Esophagus (tissue), 2 donors: ENCODE measurements around the gene MAPK12. TPM values are rescaled to one million over a fixed set of nuclear protein-coding genes. Genes with fewer than 3 reads are reported as not detected.

Experiments used
- H3K27ac ChIP-seq, 2 donors: one replicate each; pipeline ENCODE4 v1.5.1; 2013; ENCODE audit warnings: low read depth in 2 of 2, mild to moderate bottlenecking in 2 of 2, inconsistent platforms in 1 of 2, low read length in 1 of 2, moderate library complexity in 1 of 2
- H3K27me3 ChIP-seq, 2 donors: one replicate each; pipeline ENCODE4 v1.6.1; 2013; ENCODE audit warnings: low read length in 2 of 2, control low read depth in 1 of 2, mild to moderate bottlenecking in 1 of 2; ENCODE audit not compliant: insufficient read depth in 2 of 2, control insufficient read depth in 1 of 2
- H3K36me3 ChIP-seq, 2 donors: one replicate each; pipeline ENCODE4 v1.6.1; 2013; ENCODE audit warnings: low read length in 1 of 2; ENCODE audit not compliant: control insufficient read depth in 2 of 2, insufficient read depth in 2 of 2
- H3K4me1 ChIP-seq, 2 donors: one replicate each; pipeline ENCODE4 v1.6.1; 2013; ENCODE audit warnings: low read length in 1 of 2; ENCODE audit not compliant: control insufficient read depth in 2 of 2, insufficient read depth in 2 of 2
- H3K4me3 ChIP-seq, 2 donors: one replicate each; pipeline ENCODE4 v1.5.1; 2013; ENCODE audit warnings: low read length in 2 of 2, mild to moderate bottlenecking in 2 of 2, low read depth in 1 of 2, moderate library complexity in 1 of 2
- H3K9me3 ChIP-seq, 2 donors: one replicate each; pipeline ENCODE4 v1.6.1; 2013; ENCODE audit warnings: mild to moderate bottlenecking in 2 of 2, low read depth in 1 of 2, low read length in 1 of 2, moderate library complexity in 1 of 2; ENCODE audit not compliant: control insufficient read depth in 2 of 2, insufficient read depth in 1 of 2
- WGBS, 2 donors: extraction: QIAGEN DNeasy Blood & Tissue Kit; methylation state at CpG; one replicate each; pipeline ENCODE4 v1.1.7; 2013; 5-methylcytosine and 5-hydroxymethylcytosine counted together
- polyA plus RNA-seq, 2 donors: library from polyadenylated mRNA; stranded (reverse); fragments of 200-250 nt; gene quantifications; one replicate each; pipeline ENCODE4 v1.2.3, GENCODE V29; 2013
- donor health status: healthy with polysubstance abuse.
- donor health status: Bipolar disorder and iron deficiency.

Gene MAPK12
- polyA plus RNA-seq, 2 donors, result 3.0 to 3.4 TPM

DNA sequence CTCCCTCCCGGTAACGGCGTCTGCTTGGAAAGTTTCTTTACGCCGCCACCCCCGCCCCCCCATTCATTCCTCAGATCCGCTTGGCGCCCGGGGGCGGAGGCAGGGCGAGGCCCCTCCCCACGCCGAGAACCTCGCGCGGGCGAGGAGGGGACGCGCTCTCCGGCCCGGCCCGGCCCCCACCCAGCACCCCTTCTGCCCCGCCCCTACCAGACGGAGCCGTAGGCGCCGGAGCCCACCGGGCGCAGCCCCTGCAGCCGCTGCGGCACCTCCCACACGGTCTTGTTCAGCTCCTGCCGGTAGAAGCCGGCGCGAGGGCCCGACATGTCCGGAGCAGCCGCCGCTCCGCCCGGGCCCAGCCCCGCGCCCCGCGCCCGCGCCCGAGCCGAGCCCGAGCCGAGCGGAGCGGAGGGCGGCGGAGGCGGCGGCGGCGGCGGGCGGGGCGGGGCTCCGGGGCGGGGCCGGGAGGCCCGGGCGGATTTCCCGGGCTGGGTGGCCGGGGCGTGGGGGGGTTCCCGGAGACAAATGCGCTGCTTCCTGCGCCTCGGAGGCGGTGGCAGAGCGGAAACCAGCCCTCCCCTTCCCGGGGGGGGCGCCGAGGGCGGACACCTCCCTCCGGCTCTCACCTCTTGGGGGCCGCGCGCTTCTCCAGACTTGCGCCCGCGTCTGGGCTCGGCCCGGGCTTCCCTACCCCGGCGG is 8.6 kb upstream of the MAPK12 start, which contains the start of gene MAPK11:
MAPK11 (minus strand) TSS at position 411 of the 696 bp plus-strand sequence; CDS start at position 323, 88 bp downstream.
- Histone ChIP-seq H3K27ac (peak within 1 kb of the TSS; percentile 36 to 59), H3K36me3 (peaks cover 0 to 6% of the 10 kb centered on the region in 2 donors), H3K9me3 (no peaks in the 10 kb centered on the region), H3K27me3 (no peaks in the 10 kb centered on the region), H3K4me1 (peaks cover 12 to 29% of the 10 kb centered on the region in 2 donors), H3K4me3 (peak within 1 kb of the TSS; percentile 31 to 48)
- WGBS, 2 donors, result 0 to 1% methylated on average over 57 to 92 of the region's 92 CpGs

DNA sequence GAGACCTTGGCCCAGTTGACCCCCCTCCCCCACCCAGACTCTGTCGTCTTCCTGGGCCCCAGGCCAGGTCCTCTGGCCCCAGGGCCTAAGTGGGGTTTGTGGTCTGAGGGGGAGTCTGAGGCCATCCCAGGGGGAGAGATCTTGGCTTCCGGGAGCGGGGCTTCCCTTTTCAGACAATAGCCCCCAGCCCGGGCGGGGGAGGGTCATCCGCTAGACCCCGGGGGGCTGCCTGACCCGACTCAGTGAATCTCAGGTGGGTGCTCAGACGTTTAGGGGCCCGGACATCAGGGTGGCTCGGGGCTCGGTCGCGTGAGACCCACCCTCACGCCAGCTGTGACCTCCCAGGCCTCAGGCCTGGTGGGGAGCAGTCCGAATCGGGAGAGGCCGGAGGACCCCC is 8.1 kb upstream of the MAPK12 start:
- Histone ChIP-seq H3K36me3 (peaks cover 0 to 3% of the 10 kb centered on the region in 2 donors), H3K27ac (peak overlapping the region in 1 of 2 donors; percentile 0), H3K27me3 (no peaks in the 10 kb centered on the region), H3K4me1 (peaks cover 12 to 29% of the 10 kb centered on the region in 2 donors), H3K9me3 (no peaks in the 10 kb centered on the region), H3K4me3 (peak overlapping the region; percentile 21 to 31)
- WGBS, 2 donors, result 9 to 13% methylated on average over 16 to 18 of the region's 18 CpGs

DNA sequence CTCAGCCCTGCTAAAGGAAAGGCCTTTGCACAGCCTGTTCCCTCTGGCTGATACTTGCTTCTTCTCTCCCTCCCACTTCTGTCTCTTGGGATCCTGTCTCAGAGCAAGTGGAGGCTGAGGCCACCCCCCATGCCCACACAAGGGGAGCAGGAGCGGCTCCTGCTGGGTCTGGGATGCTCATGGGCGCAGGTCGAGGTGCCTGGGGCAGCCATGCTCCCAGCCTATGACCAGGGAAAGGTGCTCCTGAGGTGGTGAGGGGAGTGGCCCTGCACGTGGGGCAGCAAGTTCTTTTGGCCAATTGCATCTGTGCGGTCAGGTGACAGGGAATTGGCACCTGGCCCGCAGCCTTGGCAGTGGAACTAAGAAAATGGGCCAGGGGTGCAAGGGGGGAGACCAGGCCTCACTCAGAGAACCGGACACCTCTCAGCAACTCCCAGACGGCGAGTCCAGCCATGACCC is 7.2 kb upstream of the MAPK12 start:
- Histone ChIP-seq H3K27ac (no peak overlapping the region), H3K36me3 (no peaks in the 10 kb centered on the region), H3K9me3 (no peaks in the 10 kb centered on the region), H3K27me3 (no peaks in the 10 kb centered on the region), H3K4me1 (peaks cover 12 to 29% of the 10 kb centered on the region in 2 donors), H3K4me3 (no peak overlapping the region)
- 40 to 51% methylated on average over 9 of the region's 9 CpGs for WGBS, 2 donors

DNA sequence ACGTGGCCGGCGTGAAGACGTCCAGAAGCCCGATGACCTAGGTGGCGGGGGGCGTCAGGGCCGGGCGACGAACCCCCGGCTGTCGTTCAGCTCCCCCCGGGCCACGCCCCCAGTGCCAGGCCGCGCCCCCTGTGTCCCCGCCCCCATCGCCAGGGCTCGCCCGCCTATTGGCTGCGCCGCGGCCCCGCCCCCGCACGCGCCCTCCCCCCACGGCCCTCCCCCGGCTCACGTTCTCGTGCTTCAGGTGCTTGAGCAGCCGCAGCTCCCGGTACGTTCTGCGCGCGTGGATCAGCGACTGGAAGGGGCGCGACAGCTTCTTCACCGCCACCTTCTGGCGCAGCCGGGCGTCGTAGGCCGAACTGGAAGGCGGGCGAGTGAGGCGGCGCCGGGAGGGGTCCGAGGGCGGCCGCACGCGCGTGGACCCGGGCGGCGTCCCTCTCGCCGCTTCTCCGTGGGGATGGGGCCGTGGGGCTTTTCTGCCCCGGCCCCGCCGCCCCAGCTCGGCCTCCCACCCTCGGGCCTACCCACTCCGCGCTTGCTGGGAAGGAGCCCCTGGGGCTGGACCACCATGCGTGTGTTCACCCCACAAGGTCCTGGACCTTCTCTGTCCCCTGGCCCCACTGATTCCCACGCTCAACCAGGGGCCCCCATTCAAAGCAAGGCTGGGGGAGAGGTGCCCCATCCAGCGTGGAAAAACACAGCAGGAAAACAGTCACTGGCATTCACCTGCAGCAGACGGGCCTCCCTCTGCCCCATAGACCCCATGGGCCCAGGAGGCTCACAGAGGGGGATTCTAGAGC is 6.3 kb upstream of the MAPK12 start:
- Histone ChIP-seq H3K27ac (peak overlapping the region in 1 of 2 donors; percentile 26), H3K36me3 (no peaks in the 10 kb centered on the region), H3K9me3 (no peaks in the 10 kb centered on the region), H3K27me3 (no peaks in the 10 kb centered on the region), H3K4me3 (no peak overlapping the region), H3K4me1 (peaks cover 12 to 29% of the 10 kb centered on the region in 2 donors)
- 9 to 16% methylated on average over 55 to 75 of the region's 75 CpGs for WGBS, 2 donors

DNA sequence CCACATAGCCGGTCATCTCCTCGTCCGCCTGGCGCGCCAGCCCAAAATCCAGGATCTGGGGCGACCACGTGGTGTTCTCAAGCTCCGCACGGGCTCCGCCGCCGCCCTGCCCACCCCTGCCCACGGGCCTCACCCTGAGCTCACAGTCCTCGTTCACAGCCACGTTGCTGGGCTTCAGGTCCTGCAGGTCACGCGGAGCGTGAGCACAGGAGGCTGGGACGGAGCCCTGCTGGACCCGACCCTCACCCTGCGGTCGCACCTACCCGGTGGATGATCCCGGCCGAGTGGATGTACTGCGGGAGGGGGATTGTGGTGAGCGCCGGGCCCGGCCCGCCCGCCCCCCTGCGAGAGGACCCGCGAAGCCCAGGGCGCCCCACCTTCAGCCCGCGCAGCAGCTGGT is 5.5 kb upstream of the MAPK12 start:
- H3K36me3 ChIP-seq, result no peaks in the 10 kb centered on the region
- H3K27ac ChIP-seq, result no peak overlapping the region
- H3K9me3 ChIP-seq, result no peaks in the 10 kb centered on the region
- H3K27me3 ChIP-seq, result no peaks in the 10 kb centered on the region
- peaks cover 12 to 28% of the 10 kb centered on the region in 2 donors for H3K4me1 ChIP-seq
- H3K4me3 ChIP-seq, result no peak overlapping the region
- 62 to 66% methylated on average over 30 to 37 of the region's 37 CpGs for whole genome bisulfite sequencing, 2 donors

DNA sequence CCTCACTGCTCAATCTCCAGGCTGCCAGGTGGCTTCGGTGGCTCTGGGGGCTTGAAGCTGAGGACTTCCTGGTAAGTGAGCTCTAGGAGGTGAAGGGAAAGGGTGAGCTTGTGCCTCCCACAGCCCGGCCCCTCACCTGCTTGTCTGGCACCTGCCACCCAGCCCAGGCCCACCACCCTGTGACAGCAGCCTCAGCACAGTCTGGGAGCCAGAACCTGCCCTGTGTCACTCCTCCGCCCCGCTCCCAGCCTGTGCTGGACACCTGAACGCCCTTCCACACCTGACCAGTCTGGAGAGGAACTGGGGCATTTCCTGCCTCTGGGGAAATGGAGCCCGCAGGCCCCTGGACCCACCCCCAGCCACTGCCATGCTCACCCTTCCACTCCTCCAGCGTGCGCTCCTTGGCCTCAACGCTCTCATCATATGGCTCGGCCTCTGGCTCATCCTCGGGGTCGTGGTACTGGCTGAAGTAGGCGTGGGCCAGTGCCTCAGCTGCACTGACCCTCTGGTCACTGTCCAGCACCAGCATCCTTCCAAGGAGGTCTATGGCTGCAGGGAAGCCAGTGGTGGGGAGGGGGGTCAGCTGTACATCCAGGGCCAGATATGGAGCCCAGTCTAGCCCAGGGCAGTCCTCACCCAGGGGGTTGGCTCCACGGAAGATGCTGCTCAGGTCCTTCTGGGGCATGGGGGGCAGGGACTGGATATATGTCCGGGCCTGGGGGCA is 3.6 kb upstream of the MAPK12 start:
- Histone ChIP-seq H3K9me3 (no peaks in the 10 kb centered on the region), H3K4me1 (peaks cover 10 to 20% of the 10 kb centered on the region in 2 donors), H3K27ac (no peak overlapping the region), H3K36me3 (no peaks in the 10 kb centered on the region), H3K4me3 (no peak overlapping the region), H3K27me3 (peaks cover 0 to 3% of the 10 kb centered on the region in 2 donors)
- WGBS, 2 donors, result 83 to 86% methylated on average over 15 of the region's 15 CpGs

DNA sequence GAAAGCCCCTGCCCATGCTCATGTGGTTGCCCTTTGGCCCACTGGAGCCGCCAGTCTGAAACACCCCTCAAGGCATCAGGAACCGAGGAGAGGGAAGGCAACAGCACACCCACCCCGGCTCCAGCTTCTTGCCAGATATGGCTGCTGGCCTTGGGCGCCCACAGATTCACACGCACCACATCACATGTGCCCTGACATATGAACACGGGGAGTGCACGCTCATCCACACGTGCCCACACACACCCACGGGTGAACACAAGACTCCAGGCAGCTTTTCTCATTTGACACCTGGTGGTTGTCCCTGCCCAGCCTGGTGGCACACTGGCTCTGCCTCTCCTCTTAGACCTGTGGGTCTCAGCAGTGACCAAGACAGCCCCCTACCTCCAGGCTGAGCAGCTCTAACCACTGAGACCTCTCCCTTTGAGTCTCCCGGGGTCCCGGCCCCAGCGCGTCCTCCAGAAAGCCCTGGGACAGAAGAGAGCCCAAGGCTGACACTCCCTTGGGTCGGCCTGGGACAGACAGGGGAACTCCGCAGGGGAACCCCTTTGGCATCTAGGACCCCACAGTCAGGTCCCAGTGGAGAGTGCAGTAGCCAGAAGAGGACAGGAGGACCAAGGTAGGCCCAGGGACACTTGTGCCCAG is 2.7 kb upstream of the MAPK12 start:
- peaks cover 0 to 3% of the 10 kb centered on the region in 2 donors for H3K27me3 ChIP-seq
- H3K4me3 ChIP-seq, result no peak overlapping the region
- no peaks in the 10 kb centered on the region for H3K9me3 ChIP-seq
- H3K4me1 ChIP-seq, result peaks cover 10 to 20% of the 10 kb centered on the region in 2 donors
- H3K36me3 ChIP-seq, result no peaks in the 10 kb centered on the region
- no peak overlapping the region for H3K27ac ChIP-seq
- 74 to 81% methylated on average over 15 of the region's 15 CpGs for WGBS, 2 donors

DNA sequence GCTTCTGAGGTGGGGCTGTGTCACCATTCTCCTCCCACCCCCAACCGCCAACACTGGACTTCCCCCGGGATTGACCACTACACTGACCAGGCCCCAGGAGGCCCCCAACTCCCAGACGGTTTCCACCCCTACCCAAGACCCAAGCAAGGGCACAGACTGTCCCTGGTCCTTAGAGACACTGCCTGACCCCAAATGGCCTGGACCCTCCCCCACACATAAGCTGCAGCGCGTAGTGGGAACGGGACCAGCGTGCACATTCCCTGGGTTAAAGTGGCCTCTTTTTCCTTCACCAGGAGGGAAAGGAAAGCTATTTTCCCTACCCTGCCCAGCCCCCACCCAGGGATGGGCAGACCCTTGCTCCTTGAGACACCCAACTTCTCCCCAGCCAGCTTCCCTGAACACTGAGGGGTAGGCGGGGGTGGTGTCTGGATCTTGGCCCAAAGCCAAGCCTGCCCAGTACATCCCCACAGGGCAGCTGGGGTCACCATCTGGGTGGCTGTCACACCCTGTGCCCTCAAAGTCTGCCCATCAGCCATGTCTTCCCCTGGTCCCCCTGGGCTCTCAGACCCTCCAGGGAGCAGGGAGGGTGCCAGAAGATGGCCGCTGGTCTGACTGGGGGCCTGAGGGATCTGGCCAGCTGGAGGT is 1.6 kb upstream of the MAPK12 start:
- no peak overlapping the region for H3K27ac ChIP-seq
- H3K4me3 ChIP-seq, result no peak overlapping the region
- no peaks in the 10 kb centered on the region for H3K9me3 ChIP-seq
- peaks cover 0 to 3% of the 10 kb centered on the region in 2 donors for H3K27me3 ChIP-seq
- H3K36me3 ChIP-seq, result no peaks in the 10 kb centered on the region
- WGBS, 2 donors, result 59 to 65% methylated on average over 9 of the region's 9 CpGs
- H3K4me1 ChIP-seq, result peaks cover 4 to 12% of the 10 kb centered on the region in 2 donors
